OCI-LY1 (cell line): Measurements from ENCODE around the gene ACTN4.
A peak's percentile ranks its signal among the peaks of the same experiment; 100 is the strongest.

ENCODE experiments used
- H2AFZ ChIP-seq: fragments of 200-600 bp; sonication (generic), shearing (Covaris generic); 2 replicates; pipeline ENCODE4 v1.6.0; 2014; ENCODE audit warnings: antibody characterized with exemption, mild to moderate bottlenecking, low read length
- H3F3A ChIP-seq: fragments of 200-600 bp; sonication (generic), shearing (Covaris generic); 2 replicates; pipeline ENCODE4 v1.6.0; 2014; ENCODE audit warnings: mild to moderate bottlenecking, antibody characterized with exemption, low read length, moderate library complexity; ENCODE audit not compliant: insufficient read depth
- H3K27ac ChIP-seq: fragments of 200-600 bp; sonication (generic); 2 replicates; pipeline ENCODE4 v1.5.1; 2014; ENCODE audit warnings: low read length, mixed run types, mild to moderate bottlenecking, low read depth; ENCODE audit not compliant: poor library complexity, severe bottlenecking
- H3K27me3 ChIP-seq: fragments of 200-600 bp; sonication (generic); 2 replicates; pipeline ENCODE4 v1.6.0; 2014; ENCODE audit warnings: antibody characterized with exemption, mild to moderate bottlenecking, low read length, moderate library complexity; ENCODE audit not compliant: insufficient read depth
- H3K36me3 ChIP-seq: fragments of 200-600 bp; sonication (generic); 2 replicates; pipeline ENCODE4 v1.6.1; 2014; ENCODE audit warnings: mild to moderate bottlenecking, antibody characterized with exemption, low read length, moderate library complexity, mixed read lengths; ENCODE audit not compliant: insufficient read depth
- H3K4me1 ChIP-seq: fragments of 200-600 bp; sonication (generic); 2 replicates; pipeline ENCODE4 v1.5.1; 2014; ENCODE audit warnings: mild to moderate bottlenecking, low read length, moderate library complexity; ENCODE audit not compliant: insufficient read depth, severe bottlenecking
- H3K4me2 ChIP-seq: fragments of 200-600 bp; sonication (generic), shearing (Covaris generic); 2 replicates; pipeline ENCODE4 v1.6.1; 2014; ENCODE audit warnings: low read length
- H3K4me3 ChIP-seq: fragments of 200-600 bp; sonication (generic); 2 replicates; pipeline ENCODE4 v1.5.1; 2014; ENCODE audit warnings: low read length, low read depth, mild to moderate bottlenecking, mixed read lengths; ENCODE audit not compliant: poor library complexity, severe bottlenecking
- H3K79me2 ChIP-seq: fragments of 200-600 bp; shearing (Covaris generic); 2 replicates; pipeline ENCODE4 v1.6.1; 2016; ENCODE audit warnings: mixed run types, low read length, mixed read lengths; ENCODE audit not compliant: insufficient read depth
- H3K9ac ChIP-seq: fragments of 200-600 bp; sonication (generic), shearing (Covaris generic); 2 replicates; pipeline ENCODE4 v1.6.1; 2014; ENCODE audit warnings: mild to moderate bottlenecking, low read length, mixed read lengths
- H3K9me2 ChIP-seq: fragments of 200-600 bp; sonication (generic), shearing (Covaris generic); 2 replicates; pipeline ENCODE4 v1.6.1; 2014; ENCODE audit warnings: low read depth, mild to moderate bottlenecking, low read length, mixed read lengths
- H3K9me3 ChIP-seq: fragments of 200-600 bp; shearing (Covaris generic); 2 replicates; pipeline ENCODE4 v1.6.1; 2014; ENCODE audit warnings: low read length, mixed read lengths
- H4K20me1 ChIP-seq: fragments of 200-600 bp; sonication (generic), shearing (Covaris generic); 2 replicates; pipeline ENCODE4 v1.6.0; 2016; ENCODE audit warnings: mild to moderate bottlenecking, low read length; ENCODE audit not compliant: insufficient read depth
- CTCF ChIP-seq: fragments of 200-600 bp; sonication (generic), shearing (Covaris generic); IDR thresholded peaks from 2 replicates; pipeline ENCODE4 v1.5.1; 2017; ENCODE audit warnings: mild to moderate bottlenecking, antibody characterized with exemption, low read length, moderate library complexity, mixed read lengths
- EZH2 ChIP-seq: fragments of 200-600 bp; sonication (generic), shearing (Covaris generic); IDR thresholded peaks from 2 replicates; pipeline ENCODE4 v1.8.0; 2017; ENCODE audit warnings: borderline replicate concordance, mixed run types, mild to moderate bottlenecking, antibody characterized with exemption, low read length, moderate library complexity, mixed read lengths

ACTN4 gene

GRCh38 chr19:38619361-38620174 is 27.9 kb upstream of the ACTN4 start:
- Histone ChIP-seq H3K27ac (peak overlapping the region; percentile 66), H2AFZ (no peak overlapping the region), H3K9ac (peak overlapping the region; percentile 100), H3K4me3 (peak overlapping the region; percentile 100), H3K79me2 (peaks cover 24% of the 10 kb centered on the region), H3K9me3 (no peaks in the 10 kb centered on the region), H4K20me1 (no peaks in the 10 kb centered on the region), H3K4me1 (peaks cover 35% of the 10 kb centered on the region), H3K36me3 (peaks cover 52% of the 10 kb centered on the region), H3K4me2 (peak overlapping the region; percentile 73), H3F3A (no peaks in the 10 kb centered on the region), H3K9me2 (no peaks in the 10 kb centered on the region), H3K27me3 (no peaks in the 10 kb centered on the region)
- TF ChIP-seq EZH2 (no peak), CTCF (no peak)

GRCh38 chr19:38624822-38625221 is 22.6 kb upstream of the ACTN4 start:
- Histone ChIP-seq H4K20me1 (no peaks in the 10 kb centered on the region), H3K36me3 (peaks cover 85% of the 10 kb centered on the region), H3K27me3 (no peaks in the 10 kb centered on the region), H3F3A (no peaks in the 10 kb centered on the region), H3K9me3 (no peaks in the 10 kb centered on the region), H3K4me2 (no peak overlapping the region), H3K4me3 (no peak overlapping the region), H3K79me2 (peaks cover 3% of the 10 kb centered on the region), H3K9me2 (no peaks in the 10 kb centered on the region), H2AFZ (no peak overlapping the region), H3K4me1 (peaks cover 5% of the 10 kb centered on the region), H3K9ac (no peak overlapping the region), H3K27ac (no peak overlapping the region)
- TF ChIP-seq CTCF: no peak
- TF ChIP-seq EZH2: no peak

GRCh38 chr19:38626401-38626800 is 21.0 kb upstream of the ACTN4 start:
- H3K9ac ChIP-seq: no peak overlapping the region
- no peaks in the 10 kb centered on the region for H3K4me1 ChIP-seq
- H3K79me2 ChIP-seq: no peaks in the 10 kb centered on the region
- no peaks in the 10 kb centered on the region for H3K9me3 ChIP-seq
- H4K20me1 ChIP-seq: no peaks in the 10 kb centered on the region
- no peak overlapping the region for H3K4me3 ChIP-seq
- H3K36me3 ChIP-seq: peaks cover 81% of the 10 kb centered on the region
- H3K27ac ChIP-seq: no peak overlapping the region
- H3F3A ChIP-seq: no peaks in the 10 kb centered on the region
- H3K9me2 ChIP-seq: no peaks in the 10 kb centered on the region
- H3K4me2 ChIP-seq: no peak overlapping the region
- TF ChIP-seq CTCF (no peak), EZH2 (no peak)
- no peaks in the 10 kb centered on the region for H3K27me3 ChIP-seq
- H2AFZ ChIP-seq: no peak overlapping the region
